Activated naive CD4-positive, alpha-beta T cell (primary cell): ENCODE results near the gene NECTIN3.

ENCODE experiments used
- DNase-seq, 4 experiments: peaks; one replicate each; lab custom pipeline; 2025; lab: John Stamatoyannopoulos, UW

Gene NECTIN3

DNA sequence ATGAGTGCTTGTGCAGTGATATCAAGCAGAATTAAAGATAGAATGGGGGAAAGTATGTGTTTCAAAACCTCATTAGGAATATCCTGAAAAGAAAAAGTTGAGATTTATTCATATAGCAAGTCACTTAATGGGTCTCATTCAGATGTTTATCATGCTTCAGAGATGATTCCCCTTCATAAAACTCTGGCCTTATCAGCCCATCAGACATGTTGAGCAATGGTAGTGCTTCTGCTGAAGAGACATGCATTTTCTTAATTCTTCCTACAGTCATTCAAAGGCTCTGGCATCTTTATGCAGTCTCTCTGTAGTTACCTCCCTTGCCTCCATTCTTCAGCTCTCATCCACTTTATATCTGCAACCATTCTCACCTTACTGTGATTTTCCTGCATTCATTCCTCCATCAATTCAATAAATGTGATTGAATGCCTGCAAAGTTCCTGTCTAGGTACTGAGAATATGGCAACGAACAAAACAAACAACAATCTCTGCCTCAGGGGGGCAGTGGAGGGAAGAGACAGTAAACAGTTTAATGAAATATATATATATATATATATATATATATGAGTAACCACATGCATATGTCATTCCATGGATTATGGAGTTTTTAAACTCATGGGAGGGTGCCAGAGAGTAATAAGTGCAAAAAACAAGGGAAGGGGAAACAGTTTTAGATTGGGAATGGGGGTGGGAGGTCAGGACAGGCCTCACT is 138.5 kb downstream of the NECTIN3 start:
- DNase-seq: no peak

DNA sequence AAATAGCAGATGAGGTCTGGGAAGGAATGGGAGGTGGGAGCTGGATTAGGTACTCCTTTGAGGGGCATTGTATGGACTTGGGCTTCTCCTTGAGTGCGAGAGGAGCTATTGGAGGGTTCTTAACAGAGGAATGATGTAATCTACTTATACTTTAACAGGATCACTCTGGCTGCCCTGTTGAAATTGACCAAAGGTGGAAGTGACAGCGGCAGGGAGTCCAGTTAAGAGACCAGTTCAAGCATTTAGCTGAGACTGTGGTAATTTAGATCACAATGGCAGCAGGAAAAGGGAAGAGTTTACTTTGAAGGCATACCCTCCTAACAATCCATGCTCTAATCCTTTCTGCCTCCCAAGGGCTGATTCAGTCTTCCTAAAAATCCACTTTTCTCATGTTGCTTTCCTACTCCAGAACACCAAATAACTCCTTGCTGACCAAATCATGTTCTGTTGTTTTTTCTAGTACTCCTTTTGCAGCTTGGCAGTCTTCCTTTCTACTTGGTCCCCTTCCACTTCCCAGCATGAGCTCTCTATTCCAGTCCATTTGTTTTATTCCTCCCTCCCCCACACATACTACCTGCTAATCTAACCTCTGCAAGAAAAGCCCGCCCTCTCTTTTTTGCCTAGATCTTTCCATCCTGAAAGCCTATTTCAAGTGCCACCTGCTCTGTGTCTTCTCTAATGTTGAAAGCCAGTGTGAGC is 139.4 kb downstream of the NECTIN3 start:
- no peak for DNase-seq

DNA sequence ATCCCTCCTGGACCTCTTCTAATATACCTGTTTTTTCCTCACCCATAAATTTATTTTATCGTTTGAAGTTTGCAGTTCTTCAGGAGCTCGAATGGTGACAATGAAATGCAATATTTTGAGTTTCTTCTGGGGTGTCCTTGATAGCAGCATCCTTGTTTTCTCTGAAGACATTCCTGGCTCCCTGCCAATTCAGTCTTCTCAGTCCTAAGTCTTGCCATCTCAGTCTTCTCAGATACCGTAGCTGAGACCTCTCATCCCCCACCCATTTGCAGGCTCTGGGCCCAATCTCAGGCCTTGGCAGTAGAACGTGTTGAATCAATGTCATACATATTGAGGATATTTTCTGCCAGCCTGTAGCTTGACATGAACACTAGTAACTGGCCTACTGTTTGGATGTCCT is 140.9 kb downstream of the NECTIN3 start:
- DNase-seq: no peak

DNA sequence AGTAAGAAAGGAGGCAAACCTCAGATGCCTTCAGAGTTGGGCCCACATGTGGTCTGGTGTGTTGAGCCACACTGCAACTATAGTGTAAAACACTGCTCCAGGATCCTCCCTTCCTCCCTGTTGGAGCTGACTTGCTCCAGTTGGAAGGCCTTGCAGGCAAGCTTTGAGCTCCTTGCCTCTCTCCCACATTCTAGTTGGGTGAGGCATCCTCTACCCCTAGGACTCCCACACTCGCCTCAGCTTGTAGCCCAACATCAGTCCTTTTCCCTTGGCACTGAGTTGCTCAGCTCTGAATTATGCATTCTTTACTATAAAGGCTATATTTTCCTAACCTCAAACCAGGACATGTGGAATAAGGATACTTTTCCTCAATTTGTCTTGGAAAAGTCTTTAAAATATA is 143.9 kb downstream of the NECTIN3 start:
- DNase-seq: no peak

DNA sequence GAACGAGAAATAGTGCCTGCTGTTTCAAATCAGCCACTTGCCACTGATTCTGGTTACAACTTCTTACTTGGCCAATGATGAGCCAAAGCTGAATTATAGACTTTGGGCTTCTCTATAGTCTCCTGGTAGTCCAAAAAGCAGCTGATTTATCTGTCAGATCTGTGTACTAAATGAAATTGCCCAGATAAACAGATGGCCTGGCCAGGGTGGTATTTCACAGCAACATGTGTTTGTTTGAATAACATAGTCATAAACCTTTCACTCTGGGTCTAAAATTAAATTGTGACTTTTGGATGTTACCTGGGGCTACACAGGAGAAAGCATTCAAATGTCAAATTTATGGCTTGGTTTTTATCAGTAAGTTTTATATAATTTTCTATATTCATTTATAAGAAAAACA is 147.0 kb downstream of the NECTIN3 start:
- no peak for DNase-seq

DNA sequence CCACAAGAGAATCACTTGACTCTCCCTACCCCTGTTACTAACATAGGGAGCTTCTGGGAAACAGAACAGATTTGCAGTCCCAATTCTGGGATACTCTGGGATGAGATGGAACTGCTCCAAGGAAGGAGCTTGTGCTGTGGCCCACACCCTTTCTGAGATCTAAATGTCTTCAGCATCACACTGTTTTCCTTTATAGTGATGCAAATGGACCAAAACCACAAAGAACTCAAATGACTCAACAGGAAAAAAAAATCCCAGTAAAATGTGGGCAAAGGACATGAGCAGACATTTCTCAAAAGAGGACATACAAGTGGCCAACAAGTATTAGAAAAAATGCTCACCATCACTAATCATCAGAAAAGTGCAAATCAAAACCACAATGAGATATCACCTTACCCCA is 155.6 kb downstream of the NECTIN3 start:
- DNase-seq: no peak

DNA sequence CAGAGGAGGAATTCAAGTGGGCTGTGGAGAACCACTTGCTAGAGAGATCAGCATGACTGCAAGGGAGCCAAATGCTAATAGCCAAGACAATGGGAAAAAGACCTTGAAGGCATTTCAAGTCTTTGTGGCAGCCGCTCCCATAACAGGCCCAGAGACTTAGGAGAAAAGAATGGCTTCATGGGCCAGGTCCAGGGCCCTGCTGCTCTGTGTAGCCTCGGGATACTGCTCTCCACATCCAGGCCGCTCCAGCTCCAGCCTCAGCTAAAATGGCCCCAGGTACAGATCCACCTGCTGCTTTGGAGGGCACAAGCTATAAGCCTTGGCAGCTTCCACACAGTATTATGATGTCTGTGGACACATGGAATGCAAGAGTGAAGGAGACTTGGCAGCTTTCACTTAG is 157.7 kb downstream of the NECTIN3 start:
- no peak for DNase-seq

DNA sequence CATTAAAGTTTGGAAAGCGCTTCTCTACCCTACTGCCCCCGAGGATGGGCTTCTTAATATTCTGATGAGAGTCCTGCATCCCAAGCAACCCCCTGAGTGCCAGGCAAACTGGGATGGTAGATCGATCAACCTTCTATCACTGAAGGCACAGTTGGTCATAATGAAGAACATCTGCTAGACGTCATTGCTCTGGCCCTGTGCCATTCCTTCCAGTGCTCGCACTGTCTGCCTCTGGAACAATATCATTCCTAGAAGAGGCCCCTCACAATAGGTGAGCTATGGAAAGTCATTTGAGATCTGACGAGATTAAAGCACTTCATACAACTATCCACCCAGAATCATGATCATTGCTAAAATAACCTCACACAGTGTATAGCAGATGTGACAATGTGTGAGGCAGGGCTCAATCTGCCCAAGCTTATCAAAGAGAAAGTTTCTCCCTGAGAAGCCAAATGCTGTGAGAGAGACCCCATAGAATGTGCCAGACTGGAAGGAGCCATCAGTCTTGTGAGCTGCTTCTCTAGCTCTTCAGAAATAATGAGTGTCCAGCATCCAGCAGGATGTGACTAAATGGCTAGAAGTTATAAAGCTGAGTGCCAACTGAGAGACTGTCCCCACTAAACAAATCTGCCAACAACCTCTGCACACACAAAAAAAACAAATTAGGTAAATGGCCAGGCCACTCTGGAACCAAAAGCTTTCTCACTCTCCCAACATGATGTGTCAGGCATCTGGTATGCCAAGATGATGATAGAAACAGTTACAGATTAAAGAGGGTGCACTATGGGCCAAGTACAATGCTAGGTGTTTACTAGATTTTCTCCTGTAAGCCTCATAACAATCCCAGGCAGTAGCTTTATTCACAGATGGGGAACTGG is 165.5 kb downstream of the NECTIN3 start:
- no peak for DNase-seq

DNA sequence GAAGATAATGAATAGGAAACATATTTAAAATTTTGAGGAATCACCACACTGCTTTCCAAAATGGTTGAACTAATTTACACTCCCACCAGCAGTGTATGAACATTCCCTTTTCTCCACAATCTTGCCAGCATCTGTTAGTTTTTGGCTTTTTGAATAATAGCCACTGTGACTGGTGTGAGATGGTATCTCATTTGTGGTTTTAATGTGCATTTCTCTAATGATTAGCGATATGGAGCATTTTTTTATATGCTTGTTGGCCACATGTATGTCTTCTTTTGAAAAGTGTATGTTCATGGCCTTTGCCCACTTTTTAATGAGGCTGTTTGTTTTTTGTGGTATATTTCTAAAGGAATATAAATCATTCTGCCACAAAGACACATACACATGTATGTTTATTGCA is 166.3 kb downstream of the NECTIN3 start:
- no peak for DNase-seq

DNA sequence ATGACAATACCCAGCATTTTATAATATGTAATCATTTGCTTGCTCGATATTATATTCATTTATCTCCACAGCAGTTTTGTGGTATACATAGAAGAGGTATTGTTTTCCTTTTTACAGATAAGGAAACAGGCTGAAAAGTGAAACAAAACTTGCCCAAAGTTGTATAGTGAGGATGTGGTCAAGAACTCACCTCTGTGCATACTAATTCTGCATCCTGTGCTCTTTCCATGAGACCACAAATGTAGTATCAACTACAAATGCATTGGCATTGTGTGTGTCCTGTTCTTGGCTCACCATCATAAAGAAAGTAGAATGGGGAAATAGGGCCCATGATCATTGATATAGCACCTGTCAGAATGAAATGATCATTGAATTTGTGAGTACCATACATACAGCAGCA is 167.3 kb downstream of the NECTIN3 start:
- DNase-seq: no peak

DNA sequence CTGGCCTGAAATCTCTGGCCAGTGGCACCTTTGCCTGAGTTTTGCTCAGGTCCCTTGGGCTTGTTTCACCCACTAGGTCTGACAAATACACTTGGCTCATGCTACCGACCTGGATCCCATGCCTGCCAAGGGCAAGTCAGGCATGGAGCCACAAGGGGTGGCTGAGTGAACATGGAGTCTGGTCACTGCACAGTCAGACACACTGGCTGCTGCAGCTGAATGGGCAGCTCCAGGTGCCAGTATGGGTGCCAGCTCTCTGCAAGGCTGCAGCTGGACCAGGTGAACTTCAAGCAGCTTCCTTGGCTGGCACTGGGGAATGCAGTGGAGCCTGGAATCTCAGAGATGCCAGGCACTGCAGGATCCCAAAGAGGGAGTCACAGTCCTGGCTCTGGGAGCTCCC is 170.3 kb downstream of the NECTIN3 start:
- no peak for DNase-seq
